NT2/D1 (cell line): ENCODE data around the gene TMEM145.

ENCODE experiments used
- SUZ12 ChIP-seq: IDR thresholded peaks from 2 replicates; pipeline ENCODE4 v1.6.1; 2011; ENCODE audit not compliant: insufficient read length, insufficient read depth; ENCODE audit errors: extremely low read depth
- YY1 ChIP-seq: IDR thresholded peaks from 2 replicates; pipeline ENCODE4 v1.6.1; 2011; ENCODE audit not compliant: insufficient read length, insufficient read depth
- ZNF274 ChIP-seq: IDR thresholded peaks from 2 replicates; pipeline ENCODE4 v1.6.1; 2011; ENCODE audit warnings: mild to moderate bottlenecking, low read depth, low read length

DNA sequence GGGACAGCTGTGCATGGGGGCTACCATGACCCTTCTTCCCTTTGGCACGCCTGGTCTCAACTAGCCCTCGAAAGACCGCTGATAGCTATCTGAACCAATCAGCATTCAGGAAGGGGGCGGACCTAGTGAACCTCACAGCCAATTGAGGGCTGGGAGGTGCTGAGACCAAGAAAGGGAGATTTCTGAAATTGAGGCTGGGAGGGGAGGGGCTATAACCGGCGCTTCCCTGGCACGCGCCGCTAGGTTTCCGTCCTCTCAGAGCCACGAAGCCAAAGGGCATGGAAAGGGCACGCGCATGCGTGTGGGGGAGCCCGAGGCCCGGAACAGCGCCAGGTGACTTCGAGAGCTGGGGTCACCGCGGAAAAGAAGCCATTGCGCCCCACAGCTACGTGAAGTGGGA lies 6.5 kb upstream of the TMEM145 start:
- no peak for TF ChIP-seq ZNF274
- no peak for TF ChIP-seq YY1
- TF ChIP-seq SUZ12: no peak
